Liver (tissue), 9 donors: ENCODE results near the gene CCR9. TPM values are rescaled to one million over a fixed set of nuclear protein-coding genes. Genes with fewer than 3 reads are reported as not detected.

ENCODE experiments used
- DNase-seq: peaks from one replicate; pipeline ENCODE4 v3.0.0-alpha.2; 2017; ENCODE audit warnings: low spot score
- H3K27ac ChIP-seq, 2 donors: one replicate each; pipeline ENCODE4 v1.7.0; 2013; ENCODE audit warnings: inconsistent platforms in 2 of 2, low read length in 2 of 2, control low read depth in 1 of 2, low read depth in 1 of 2, mild to moderate bottlenecking in 1 of 2
- H3K27me3 ChIP-seq, 4 donors: one replicate each; pipeline versions ENCODE4 v1.6.1 to v1.7.0; 2013; ENCODE audit warnings: low read length in 3 of 4, inconsistent platforms in 1 of 4, mild to moderate bottlenecking in 1 of 4, moderate library complexity in 1 of 4; ENCODE audit not compliant: control insufficient read depth in 4 of 4, insufficient read depth in 4 of 4
- H3K36me3 ChIP-seq, 4 donors: one replicate each; pipeline versions ENCODE4 v1.6.1 to v1.7.0; 2013; ENCODE audit warnings: low read length in 3 of 4, mild to moderate bottlenecking in 3 of 4, low read depth in 1 of 4, moderate library complexity in 1 of 4; ENCODE audit not compliant: control insufficient read depth in 4 of 4, insufficient read depth in 3 of 4
- H3K4me1 ChIP-seq, 4 donors: one replicate each; pipeline versions ENCODE4 v1.6.1 to v1.7.0; 2013; ENCODE audit warnings: low read length in 3 of 4, mild to moderate bottlenecking in 3 of 4, moderate library complexity in 1 of 4; ENCODE audit not compliant: control insufficient read depth in 4 of 4, insufficient read depth in 4 of 4
- H3K4me3 ChIP-seq, 3 donors: one replicate each; pipeline versions ENCODE4 v1.6.1 to v1.7.0; 2013; ENCODE audit warnings: low read length in 3 of 3, control low read depth in 1 of 3, low read depth in 1 of 3, mild to moderate bottlenecking in 1 of 3
- H3K9ac ChIP-seq, 2 donors: one replicate each; pipeline ENCODE4 v1.7.0; 2013; ENCODE audit warnings: low read length in 2 of 2, mild to moderate bottlenecking in 2 of 2, moderate library complexity in 2 of 2, control low read depth in 1 of 2, low read depth in 1 of 2
- H3K9me3 ChIP-seq, 4 donors: one replicate each; pipeline versions ENCODE4 v1.6.1 to v1.7.0; 2013; ENCODE audit warnings: low read length in 3 of 4; ENCODE audit not compliant: control insufficient read depth in 4 of 4
- EGR1 ChIP-seq, 2 donors: IDR thresholded peaks; 2 replicates each; pipeline ENCODE4 v1.6.1; 2016 to 2018; ENCODE audit warnings: antibody characterized with exemption in 2 of 2, low read depth in 2 of 2
- FOXA1 ChIP-seq: IDR thresholded peaks from 2 replicates; pipeline ENCODE4 v1.6.1; 2016; ENCODE audit warnings: antibody characterized with exemption
- FOXA2 ChIP-seq: IDR thresholded peaks from 2 replicates; pipeline ENCODE4 v1.6.1; 2016; ENCODE audit warnings: antibody characterized with exemption
- HNF4A ChIP-seq, 2 donors: conservative IDR thresholded peaks; 2 replicates each; pipeline ENCODE4 v1.6.1; 2016; ENCODE audit warnings: antibody characterized with exemption in 2 of 2, mild to moderate bottlenecking in 2 of 2
- HNF4G ChIP-seq: IDR thresholded peaks from 2 replicates; pipeline ENCODE4 v1.6.1; 2016; ENCODE audit warnings: antibody characterized with exemption
- JUND ChIP-seq, 2 donors: IDR thresholded peaks; 2 replicates each; pipeline ENCODE4 v1.6.1; 2016; ENCODE audit warnings: antibody characterized with exemption in 2 of 2
- NR2F2 ChIP-seq: IDR thresholded peaks from 2 replicates; pipeline ENCODE4 v1.6.1; 2016; ENCODE audit warnings: antibody characterized with exemption
- RAD21 ChIP-seq, 2 donors: IDR thresholded peaks; 2 replicates each; pipeline ENCODE4 v1.6.1; 2016; ENCODE audit warnings: antibody characterized with exemption in 2 of 2, mild to moderate bottlenecking in 2 of 2
- REST ChIP-seq: IDR thresholded peaks from 2 replicates; pipeline ENCODE4 v1.6.1; 2016; ENCODE audit warnings: antibody characterized with exemption, mild to moderate bottlenecking
- RXRA ChIP-seq, 2 donors: IDR thresholded peaks; 2 replicates each; pipeline ENCODE4 v1.6.1; 2017 to 2018; ENCODE audit warnings: antibody characterized with exemption in 2 of 2, mild to moderate bottlenecking in 1 of 2
- SP1 ChIP-seq: IDR thresholded peaks from 2 replicates; pipeline ENCODE4 v1.6.1; 2018; ENCODE audit warnings: antibody characterized with exemption, mild to moderate bottlenecking
- TAF1 ChIP-seq: conservative IDR thresholded peaks from 2 replicates; pipeline ENCODE4 v1.6.1; 2016; ENCODE audit warnings: antibody characterized with exemption, mild to moderate bottlenecking
- YY1 ChIP-seq: IDR thresholded peaks from 2 replicates; pipeline ENCODE4 v1.6.1; 2016; ENCODE audit warnings: antibody characterized with exemption, mild to moderate bottlenecking
- ZBTB33 ChIP-seq: IDR thresholded peaks from 2 replicates; pipeline ENCODE4 v1.6.1; 2016; ENCODE audit warnings: antibody characterized with exemption
- WGBS: extraction: QIAGEN DNeasy Blood & Tissue Kit; methylation state at CpG from one replicate; pipeline ENCODE4 v1.1.7; 2013; 5-methylcytosine and 5-hydroxymethylcytosine counted together
- polyA plus RNA-seq, 2 donors: library from polyadenylated mRNA; stranded (reverse) in 1 of 2; unstranded in 1 of 2; fragments of 200-250 nt in 1 of 2; fragments of >200 nt in 1 of 2; fragmentation: Nextera tagmentation in 1 of 2; extraction: Ambion mirVana in 1 of 2; gene quantifications; one replicate each; pipeline versions ENCODE4 v1.2.1 to v1.2.3, GENCODE V29; 2013 to 2015
- total RNA-seq, 2 donors: library from RNA; depleted of rRNA; stranded (reverse); fragments of >200 nt; gene quantifications; one replicate each; pipeline ENCODE4 v1.2.3, GENCODE V29; 2014
- TF ChIP-seq, protein P1 (sequence below): fragments of 150-350 bp; IDR thresholded peaks from 2 replicates; pipeline ENCODE4 v1.5.1; 2017; ENCODE audit warnings: improper control_type of control experiment, low read depth, low read length; ENCODE audit not compliant: missing input control
- TF ChIP-seq, protein P2 (sequence below): IDR thresholded peaks from 2 replicates; pipeline ENCODE4 v1.6.1; 2016; ENCODE audit warnings: antibody characterized with exemption
- TF ChIP-seq, protein P3 (sequence below): IDR thresholded peaks from 2 replicates; pipeline ENCODE4 v1.6.1; 2016; ENCODE audit warnings: antibody characterized with exemption
- donor health status: healthy.
- donor health status: healthy.
- donor health status: healthy.
- donor health status: healthy.
- donor health status: healthy.

The CCR9 gene
- total and polyA plus RNA-seq, 4 donors = 0.28 TPM; not detected in 3

DNA sequence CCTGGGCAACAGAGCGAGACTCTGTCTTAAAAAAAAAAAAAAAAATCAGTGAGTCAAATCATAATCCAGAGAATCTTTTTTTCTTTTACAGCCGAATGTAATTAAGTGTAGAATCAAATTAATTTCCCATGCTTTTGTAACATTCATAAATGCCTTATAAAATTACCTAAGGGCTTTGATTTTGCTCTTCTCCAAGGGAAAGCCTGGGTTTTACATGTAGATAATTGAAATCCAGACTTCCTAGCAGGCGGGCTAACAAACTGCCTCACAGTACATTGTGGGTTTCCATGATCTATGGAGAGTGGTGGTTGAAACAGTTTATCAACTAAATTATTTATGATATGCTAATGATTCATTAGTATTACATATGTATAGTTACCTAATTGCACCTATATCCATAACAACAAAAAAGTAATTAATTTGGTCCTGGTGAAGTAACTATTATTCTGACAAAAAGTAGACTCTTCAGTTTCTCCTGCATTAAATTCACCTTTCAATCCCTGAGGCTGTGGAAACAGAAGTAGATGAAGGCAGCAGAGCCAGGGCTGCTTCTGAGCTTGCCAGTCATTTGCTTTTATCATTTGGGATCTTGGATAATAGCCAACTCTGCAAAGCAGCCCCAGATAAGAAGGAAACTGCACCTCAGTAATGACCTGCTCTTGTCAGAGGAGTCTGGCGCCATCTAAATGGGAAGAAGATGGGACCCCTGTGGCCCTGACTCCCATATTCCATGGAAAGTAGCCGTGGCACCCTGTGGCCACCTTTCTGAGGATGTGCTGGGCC is 9.5 kb downstream of the CCR9 start:
- WGBS = 97% methylated on average over 5 of the region's 5 CpGs
- no peak for TF ChIP-seq JUND (IDR thresholded peaks at IDR 0.05)
- no peak for TF ChIP-seq FOXA2
- TF ChIP-seq NR2F2 = no peak
- TF ChIP-seq REST = no peak
- H3K27ac ChIP-seq = no peak overlapping the region
- no peaks in the 10 kb centered on the region for H3K36me3 ChIP-seq
- DNase-seq = no peak
- no peak overlapping the region for H3K4me3 ChIP-seq
- H3K27me3 ChIP-seq = no peaks in the 10 kb centered on the region
- H3K9ac ChIP-seq = no peak overlapping the region
- no peaks in the 10 kb centered on the region for H3K4me1 ChIP-seq
- H3K9me3 ChIP-seq = no peaks in the 10 kb centered on the region

DNA sequence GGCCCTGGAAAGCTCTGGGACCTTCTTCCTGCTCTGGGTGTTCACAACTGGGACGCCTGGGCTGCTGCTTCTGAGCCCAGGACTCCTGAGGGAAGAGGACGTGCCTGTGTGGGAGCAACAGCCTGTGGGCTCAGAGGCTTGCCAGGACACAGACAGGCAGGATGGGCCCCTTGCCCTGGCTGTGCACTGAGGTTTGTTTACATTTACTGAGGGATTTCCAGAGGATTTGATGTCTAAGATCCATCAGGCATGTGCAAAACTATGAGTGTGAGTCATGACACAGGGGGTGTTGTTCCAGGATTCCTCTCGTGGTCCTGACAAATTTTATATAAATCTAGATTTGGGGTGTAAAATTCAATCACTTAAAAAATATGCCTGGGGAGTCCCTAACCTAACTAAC is 10.6 kb downstream of the CCR9 start:
- TF ChIP-seq YY1 (no peak), NR2F2 (no peak), SP1 (no peak), HNF4A (conservative IDR thresholded peaks at IDR 0.05) (no peak), JUND (IDR thresholded peaks at IDR 0.05) (no peak), ZBTB33 (no peak), RXRA (IDR thresholded peaks at IDR 0.05) (no peak), FOXA1 (no peak), EGR1 (IDR thresholded peaks at IDR 0.05; ENCODE audit: low read depth in 2 of 2) (no peak), REST (no peak), FOXA2 (no peak), TAF1 (no peak), HNF4G (no peak), RAD21 (IDR thresholded peaks at IDR 0.05) (no peak)
- TF ChIP-seq, protein P1, sequence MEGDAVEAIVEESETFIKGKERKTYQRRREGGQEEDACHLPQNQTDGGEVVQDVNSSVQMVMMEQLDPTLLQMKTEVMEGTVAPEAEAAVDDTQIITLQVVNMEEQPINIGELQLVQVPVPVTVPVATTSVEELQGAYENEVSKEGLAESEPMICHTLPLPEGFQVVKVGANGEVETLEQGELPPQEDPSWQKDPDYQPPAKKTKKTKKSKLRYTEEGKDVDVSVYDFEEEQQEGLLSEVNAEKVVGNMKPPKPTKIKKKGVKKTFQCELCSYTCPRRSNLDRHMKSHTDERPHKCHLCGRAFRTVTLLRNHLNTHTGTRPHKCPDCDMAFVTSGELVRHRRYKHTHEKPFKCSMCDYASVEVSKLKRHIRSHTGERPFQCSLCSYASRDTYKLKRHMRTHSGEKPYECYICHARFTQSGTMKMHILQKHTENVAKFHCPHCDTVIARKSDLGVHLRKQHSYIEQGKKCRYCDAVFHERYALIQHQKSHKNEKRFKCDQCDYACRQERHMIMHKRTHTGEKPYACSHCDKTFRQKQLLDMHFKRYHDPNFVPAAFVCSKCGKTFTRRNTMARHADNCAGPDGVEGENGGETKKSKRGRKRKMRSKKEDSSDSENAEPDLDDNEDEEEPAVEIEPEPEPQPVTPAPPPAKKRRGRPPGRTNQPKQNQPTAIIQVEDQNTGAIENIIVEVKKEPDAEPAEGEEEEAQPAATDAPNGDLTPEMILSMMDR = no peak
- TF ChIP-seq, protein P2, sequence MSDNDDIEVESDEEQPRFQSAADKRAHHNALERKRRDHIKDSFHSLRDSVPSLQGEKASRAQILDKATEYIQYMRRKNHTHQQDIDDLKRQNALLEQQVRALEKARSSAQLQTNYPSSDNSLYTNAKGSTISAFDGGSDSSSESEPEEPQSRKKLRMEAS = no peak
- TF ChIP-seq, protein P3, sequence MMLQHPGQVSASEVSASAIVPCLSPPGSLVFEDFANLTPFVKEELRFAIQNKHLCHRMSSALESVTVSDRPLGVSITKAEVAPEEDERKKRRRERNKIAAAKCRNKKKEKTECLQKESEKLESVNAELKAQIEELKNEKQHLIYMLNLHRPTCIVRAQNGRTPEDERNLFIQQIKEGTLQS = no peak
- H3K27me3 ChIP-seq = no peaks in the 10 kb centered on the region
- H3K9me3 ChIP-seq = no peaks in the 10 kb centered on the region
- H3K9ac ChIP-seq = no peak overlapping the region
- DNase-seq = no peak
- 84% methylated on average over 3 of the region's 3 CpGs for WGBS
- H3K4me1 ChIP-seq = no peaks in the 10 kb centered on the region
- no peak overlapping the region for H3K4me3 ChIP-seq
- H3K27ac ChIP-seq = no peak overlapping the region
- no peaks in the 10 kb centered on the region for H3K36me3 ChIP-seq
